Panc1 (cell line): Measurements from ENCODE around the gene CNN2. TPM values are rescaled to one million over a fixed set of nuclear protein-coding genes. Genes with fewer than 3 reads are reported as not detected.
A peak's percentile ranks its signal among the peaks of the same experiment; 100 is the strongest.

Experiments
- ATAC-seq: fragments of 200-7000 bp; cut with Tn5 transposase; 2 replicates; pipeline ENCODE4 v1.9.1; 2020; ENCODE audit warnings: mild to moderate bottlenecking, moderate library complexity
- BruUV-seq: library from RNA; stranded (reverse); fragments of 400-500 nt; replicated peaks from 2 replicates; lab custom pipeline; 2021; lab: Mats Ljungman, UMichigan
- CTCF ChIA-PET: fragments of 300-600 bp; sonication (Branson Sonifier 250); formaldehyde crosslinking; loops from one replicate; lab custom pipeline; 2022; ENCODE audit warnings: antibody characterized with exemption; lab: Charles Lee
- POLR2A ChIA-PET: fragments of 300-600 bp; sonication (Branson Sonifier 250); formaldehyde crosslinking; loops from one replicate; lab custom pipeline; 2022; ENCODE audit warnings: antibody characterized with exemption; lab: Charles Lee
- DNase-seq: peaks from one replicate; pipeline ENCODE4 v3.0.0-alpha.2; 2010; ENCODE audit warnings: low read depth, low spot score
- H3K27ac ChIP-seq: 2 replicates; pipeline ENCODE4 v1.5.1; 2011; ENCODE audit warnings: mild to moderate bottlenecking, low read length, inconsistent platforms
- H3K27me3 ChIP-seq: fragments of 200-500 bp; sonication (Bioruptor generic); 2 replicates; pipeline ENCODE4 v1.6.0; 2014; ENCODE audit warnings: low read length, inconsistent platforms; ENCODE audit not compliant: control insufficient read depth, insufficient read depth
- H3K36me3 ChIP-seq: fragments of 200-500 bp; sonication (Bioruptor generic); 2 replicates; pipeline ENCODE4 v1.5.1; 2014; ENCODE audit warnings: inconsistent platforms, mild to moderate bottlenecking, low read length, moderate library complexity; ENCODE audit not compliant: control insufficient read depth, insufficient read depth
- H3K4me1 ChIP-seq: 2 replicates; pipeline ENCODE4 v1.5.1; 2011; ENCODE audit warnings: inconsistent platforms, mild to moderate bottlenecking, low read length, moderate library complexity; ENCODE audit not compliant: control insufficient read depth, insufficient read depth
- H3K4me3 ChIP-seq, 2 experiments: 2 replicates each; pipeline ENCODE4 v1.5.1; 2011 to 2012; ENCODE audit warnings: low read depth in 2 of 2, low read length in 2 of 2, mild to moderate bottlenecking in 2 of 2, inconsistent platforms in 1 of 2, moderate library complexity in 1 of 2
- H3K9me3 ChIP-seq: fragments of 200-500 bp; sonication (Bioruptor generic); 2 replicates; pipeline ENCODE4 v1.5.1; 2014; ENCODE audit warnings: low read depth, mild to moderate bottlenecking, inconsistent platforms, low read length, moderate library complexity; ENCODE audit not compliant: control insufficient read depth, insufficient read depth
- CTCF ChIP-seq: fragments of 450-650 bp; IDR thresholded peaks from 2 replicates; pipeline ENCODE4 v1.5.1; 2017; ENCODE audit warnings: mild to moderate bottlenecking
- POLR2AphosphoS5 ChIP-seq: IDR thresholded peaks from 2 replicates; pipeline ENCODE4 v1.6.1; 2012; ENCODE audit warnings: mild to moderate bottlenecking, low read depth, low read length, moderate library complexity
- REST ChIP-seq, 2 experiments: IDR thresholded peaks; 2 replicates each; pipeline ENCODE4 v1.6.1; 2011 to 2012; ENCODE audit warnings: low read depth in 2 of 2, control low read depth in 1 of 2, low read length in 1 of 2, mild to moderate bottlenecking in 1 of 2, moderate library complexity in 1 of 2; ENCODE audit not compliant: insufficient read depth in 1 of 2
- SIN3A ChIP-seq: IDR thresholded peaks from 2 replicates; pipeline ENCODE4 v1.6.1; 2012; ENCODE audit warnings: low read depth, mild to moderate bottlenecking, low read length, moderate library complexity, borderline replicate concordance; ENCODE audit not compliant: insufficient read depth
- TCF7L2 ChIP-seq: IDR thresholded peaks from 2 replicates; pipeline ENCODE4 v1.6.1; 2011; ENCODE audit warnings: mild to moderate bottlenecking, low read depth, low read length, inconsistent platforms
- in situ Hi-C: cut with HindIII; loops from 2 replicates; pipeline ENCODE4 v1.10.0; 2016; ENCODE audit warnings: low sequenced_read_pairs, low pct_unique_long_range_greater_than_20kb
- intact Hi-C: fragments of 100-400 bp; cut with micrococcal nuclease; formaldehyde crosslinking; loops from one replicate; pipeline ENCODE4 v1.10.0; 2022; ENCODE audit not compliant: unreplicated experiment
- total RNA-seq: library from RNA; stranded (reverse); gene quantifications from one replicate; pipeline ENCODE4 v1.2.1, GENCODE V29; 2021; ENCODE audit not compliant: unreplicated experiment

CNN2 gene
- total RNA-seq, 1 experiment from 2014 or later: 203 TPM

GRCh38 chr19:1065606-1066109, 39.2 kb downstream of the CNN2 start:
- Histone ChIP-seq H3K36me3 (no peaks in the 10 kb centered on the region; the same call in 1 of the 2 replicates), H3K9me3 (no peaks in the 10 kb centered on the region), H3K27ac (peak overlapping the region; percentile 66), H3K4me1 (peaks cover 17% of the 10 kb centered on the region), H3K27me3 (no peaks in the 10 kb centered on the region), H3K4me3 (peak overlapping the region in 1 of 2 experiments; percentile 59; a peak in 2 of 4 replicates)
- TF ChIP-seq REST (IDR thresholded peaks at IDR 0.05; ENCODE audit: insufficient read depth in 1 of 2, low read depth in 2 of 2, low read length in 1 of 2) (no peak), CTCF (no peak), POLR2AphosphoS5 (no peak), SIN3A (no peak), TCF7L2 (no peak)
- POLR2A ChIA-PET: interaction anchor here (0.6 kb wide), 1 partner anchor 11 kb away, joined by 5 read pairs; no protein-coding TSS in a partner anchor
- CTCF ChIA-PET: no interaction called here
- DNase-seq (no peak), ATAC-seq (peak; percentile 55)
- in situ Hi-C loops (no loop called here), intact Hi-C loops (no loop called here)
- BruUV-seq: no TSS peak

GRCh38 chr19:1066251-1066747, 39.9 kb downstream of the CNN2 start:
- intact Hi-C loops: no loop called here
- ChIA-PET POLR2A (no interaction called here), CTCF (no interaction called here)
- H3K4me3 ChIP-seq: peak overlapping the region; percentile 45 to 59
- in situ Hi-C loops: no loop called here
- peaks cover 17% of the 10 kb centered on the region for H3K4me1 ChIP-seq
- peak overlapping the region; percentile 66 for H3K27ac ChIP-seq
- H3K27me3 ChIP-seq: no peaks in the 10 kb centered on the region
- H3K9me3 ChIP-seq: no peaks in the 10 kb centered on the region
- no TSS peak for BruUV-seq
- no peak for TF ChIP-seq TCF7L2
- TF ChIP-seq REST (IDR thresholded peaks at IDR 0.05; ENCODE audit: insufficient read depth in 1 of 2, low read depth in 2 of 2, low read length in 1 of 2): no peak
- TF ChIP-seq POLR2AphosphoS5: no peak
- no peak for TF ChIP-seq SIN3A
- DNase-seq: no peak
- ATAC-seq: no peak
- no peaks in the 10 kb centered on the region; the same call in 1 of the 2 replicates for H3K36me3 ChIP-seq
